GM04503 (cell line): ENCODE data around the gene ACTMAP.

Experiments used
- DNase-seq: peaks from one replicate; pipeline ENCODE4 v3.0.0-alpha.2; 2012; ENCODE audit warnings: low read depth

Gene ACTMAP

DNA sequence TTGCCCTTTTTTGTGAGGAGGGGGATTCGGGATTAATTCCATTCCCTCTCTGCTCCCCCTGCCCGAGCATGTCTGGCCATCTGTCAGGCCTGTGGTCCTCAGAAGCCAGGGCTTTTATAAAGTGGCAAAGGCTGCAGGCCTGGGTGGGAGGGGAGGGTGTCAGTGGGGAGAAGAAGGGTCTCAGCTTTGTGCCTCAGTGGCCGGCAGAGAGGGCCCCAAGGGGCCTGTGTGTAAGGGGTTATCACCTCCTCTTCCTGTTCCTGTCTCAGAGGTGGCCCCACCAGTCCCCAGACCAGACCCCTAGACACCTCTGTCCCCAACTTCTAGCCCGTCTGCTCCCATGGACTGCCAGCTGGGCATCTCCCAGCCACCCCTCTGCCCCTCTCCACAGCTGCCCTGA is 56.4 kb downstream of the ACTMAP start:
- no peak for DNase-seq

DNA sequence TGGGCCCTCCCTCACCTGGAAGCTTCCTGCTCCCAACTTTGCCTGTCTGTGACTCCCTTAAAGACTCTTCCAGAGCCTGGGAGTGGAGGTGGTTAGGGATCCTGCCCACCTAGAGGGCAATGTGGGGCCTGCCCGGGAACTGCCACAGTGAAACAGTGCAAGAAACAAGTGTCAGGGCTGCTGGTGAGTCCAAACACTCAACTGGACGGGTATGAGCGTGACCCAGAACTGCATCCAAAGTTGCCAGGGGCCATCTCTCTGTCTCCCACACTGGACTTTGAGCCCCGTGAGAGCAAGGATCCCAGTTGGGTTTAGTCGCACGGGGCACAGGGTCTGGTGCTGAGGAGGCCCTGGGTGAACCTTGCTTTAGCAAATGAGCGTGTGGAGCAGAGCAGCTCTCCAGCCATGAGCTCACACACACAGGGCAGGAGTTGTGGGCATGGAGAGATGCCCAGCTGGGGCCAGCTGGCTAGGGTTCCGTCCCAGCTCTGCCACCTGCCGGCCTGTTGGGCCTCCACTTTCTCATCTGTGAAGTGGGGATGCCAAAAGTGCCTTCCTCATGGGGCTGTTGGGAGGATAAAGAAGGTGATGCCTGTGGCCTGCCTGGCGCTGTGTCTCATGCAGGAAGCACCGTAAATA is 57.0 kb downstream of the ACTMAP start:
- DNase-seq, result no peak

DNA sequence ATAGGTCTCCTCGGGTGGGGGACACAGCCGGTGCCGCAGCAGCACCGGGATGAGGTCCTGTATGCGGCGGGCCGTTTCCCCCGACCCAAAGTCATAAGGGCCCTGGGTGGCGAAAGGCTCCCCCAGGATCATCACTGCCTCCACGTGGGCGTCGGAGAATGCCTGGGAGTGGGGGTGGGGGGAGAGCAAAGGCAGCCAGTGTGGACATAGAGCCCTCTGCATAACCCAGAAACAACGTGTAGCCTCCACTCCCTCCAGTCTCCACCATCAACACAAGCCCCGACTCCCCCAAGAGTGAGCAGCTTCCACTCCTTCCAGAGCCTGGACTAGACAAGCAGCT is 58.1 kb downstream of the ACTMAP start:
- no peak for DNase-seq

DNA sequence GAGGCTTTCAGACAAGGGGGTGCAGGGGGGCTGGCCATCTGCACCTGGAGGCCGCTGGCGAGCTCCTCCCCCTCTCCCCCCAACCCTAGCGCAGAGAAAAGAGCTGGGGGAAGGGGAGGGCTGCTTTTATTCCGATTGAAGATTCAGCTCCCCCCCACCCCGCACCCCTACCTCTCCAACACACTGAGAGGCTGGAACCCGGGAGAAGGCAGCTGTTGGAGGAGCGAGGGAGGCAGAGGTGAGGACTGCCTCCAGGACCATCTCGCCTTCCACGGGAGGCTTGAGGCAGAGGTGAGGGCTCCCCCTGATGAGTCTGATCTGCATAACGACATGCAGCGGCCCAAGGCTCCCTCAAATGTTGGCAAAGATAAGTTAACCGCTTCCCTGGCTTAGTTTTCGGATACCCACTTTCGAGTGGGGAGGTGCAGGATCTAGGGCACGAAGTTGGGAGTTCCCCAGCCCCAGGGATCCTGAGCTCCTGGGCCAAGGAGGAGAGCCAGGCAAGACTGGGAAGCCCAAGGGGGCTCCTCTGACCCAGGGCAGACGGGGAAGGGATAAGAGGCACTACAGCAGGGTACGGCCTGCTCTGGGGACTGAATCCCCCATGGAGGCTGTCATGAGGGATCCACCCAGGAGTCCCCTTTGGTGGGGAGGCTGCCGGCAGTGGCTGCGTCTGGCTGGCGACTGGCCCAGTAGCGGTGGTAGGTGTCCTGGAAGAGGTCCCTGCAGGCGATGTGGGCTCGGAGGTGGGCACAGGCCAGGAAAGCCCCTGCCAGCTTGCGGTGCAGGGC is 58.7 kb downstream of the ACTMAP start:
- no peak for DNase-seq
